H1 (cell line): ENCODE data around the gene ZNRF3. TPM values are rescaled to one million over a fixed set of nuclear protein-coding genes. Genes with fewer than 3 reads are reported as not detected.

ENCODE experiments used
- CTCF ChIA-PET: fragments of 300-600 bp; sonication (Branson Sonifier 250); formaldehyde crosslinking; loops from one replicate; lab custom pipeline; 2021; ENCODE audit not compliant: partially characterized antibody; lab: Charles Lee
- POLR2A ChIA-PET: fragments of 300-600 bp; sonication (Branson Sonifier 250); formaldehyde crosslinking; loops from one replicate; lab custom pipeline; 2021; ENCODE audit warnings: inconsistent platforms; ENCODE audit not compliant: partially characterized antibody; lab: Charles Lee
- DNase-seq, 2 experiments: peaks; one replicate each; pipeline versions ENCODE4 v3.0.0 to v3.0.0-alpha.2; 2010 to 2022; ENCODE audit warnings: low spot score in 2 of 2, low read depth in 1 of 2, mixed read lengths in 1 of 2
- FAIRE-seq: peaks from 2 replicates; lab custom pipeline; 2011; peaks lifted over from hg19 to GRCh38; lab: Jason Lieb, UNC
- H2AFZ ChIP-seq: 2 replicates; pipeline ENCODE4 v1.8.1; 2012; ENCODE audit warnings: low read length, inconsistent platforms
- H2AK5ac ChIP-seq: 2 replicates; pipeline ENCODE4 v1.6.1; 2013; ENCODE audit warnings: low read depth, low read length
- H2BK120ac ChIP-seq: replicated peaks from 2 replicates; pipeline ENCODE3; 2013; ENCODE audit warnings: low read depth, low read length, inconsistent platforms
- H2BK12ac ChIP-seq: 2 replicates; pipeline ENCODE4 v1.6.1; 2013; ENCODE audit warnings: low read depth, low read length
- H2BK15ac ChIP-seq: 2 replicates; pipeline ENCODE4 v1.6.1; 2013; ENCODE audit warnings: low read length
- H2BK20ac ChIP-seq: 2 replicates; pipeline ENCODE4 v1.6.1; 2013; ENCODE audit warnings: low read length
- H2BK5ac ChIP-seq: 2 replicates; pipeline ENCODE4 v1.6.1; 2013; ENCODE audit warnings: low read depth, low read length
- H3K14ac ChIP-seq: 2 replicates; pipeline ENCODE4 v1.6.1; 2013; ENCODE audit warnings: inconsistent platforms; ENCODE audit not compliant: insufficient read length
- H3K18ac ChIP-seq: 2 replicates; pipeline ENCODE4 v1.6.1; 2013; ENCODE audit warnings: low read length; ENCODE audit errors: extremely low read depth
- H3K23ac ChIP-seq: 2 replicates; pipeline ENCODE4 v1.6.1; 2013; ENCODE audit warnings: inconsistent platforms; ENCODE audit not compliant: insufficient read length
- H3K23me2 ChIP-seq: 2 replicates; pipeline ENCODE4 v1.6.1; 2013; ENCODE audit warnings: low read depth, low read length
- H3K27ac ChIP-seq: 2 replicates; pipeline ENCODE4 v1.6.1; 2011; ENCODE audit warnings: low read depth, low read length, inconsistent platforms
- H3K27me3 ChIP-seq, 4 experiments: replicated peaks in 1 of 4; 1 replicate in 1 of 4; 2 replicates in 3 of 4; pipeline versions ENCODE4 v1.6.1 to v1.8.1; 2011 to 2013; ENCODE audit warnings: low read length in 3 of 4, mild to moderate bottlenecking in 3 of 4, inconsistent platforms in 2 of 4, mixed read lengths in 2 of 4, moderate library complexity in 1 of 4; ENCODE audit not compliant: control insufficient read depth in 3 of 4, insufficient read depth in 3 of 4; ENCODE audit errors: extremely low read depth in 1 of 4
- H3K36me3 ChIP-seq, 4 experiments: 2 replicates each; pipeline versions ENCODE4 v1.6.1 to v1.8.1; 2011 to 2013; ENCODE audit warnings: mild to moderate bottlenecking in 4 of 4, low read length in 3 of 4, moderate library complexity in 2 of 4, control low read depth in 1 of 4, inconsistent platforms in 1 of 4; ENCODE audit not compliant: insufficient read depth in 4 of 4, control insufficient read depth in 2 of 4
- H3K4ac ChIP-seq: replicated peaks from 2 replicates; pipeline ENCODE3; 2013; ENCODE audit warnings: low read length, low read depth, mixed read lengths, inconsistent platforms; ENCODE audit not compliant: insufficient read length
- H3K4me1 ChIP-seq, 4 experiments: replicated peaks in 1 of 4; 1 replicate in 1 of 4; 2 replicates in 3 of 4; pipeline versions ENCODE4 v1.6.1 to v1.8.1; 2011 to 2013; ENCODE audit warnings: low read length in 3 of 4, inconsistent platforms in 2 of 4, mixed read lengths in 1 of 4; ENCODE audit not compliant: insufficient read depth in 4 of 4, control insufficient read depth in 3 of 4
- H3K4me2 ChIP-seq, 2 experiments: 2 replicates each; pipeline versions ENCODE4 v1.6.1 to v1.8.1; 2011 to 2013; ENCODE audit warnings: low read depth in 2 of 2, low read length in 2 of 2, control low read depth in 1 of 2, inconsistent platforms in 1 of 2, mild to moderate bottlenecking in 1 of 2; ENCODE audit not compliant: insufficient read depth in 1 of 2
- H3K4me3 ChIP-seq, 4 experiments: fragments of 200-600, 300-600 bp in 1 of 4; sonication (generic), shearing (Covaris generic), sonication (Bioruptor Twin) in 1 of 4; 2 replicates each; pipeline versions ENCODE4 v1.5.1 to v1.8.1; 2011 to 2016; ENCODE audit warnings: low read length in 4 of 4, low read depth in 3 of 4, control low read depth in 2 of 4, inconsistent platforms in 2 of 4, mild to moderate bottlenecking in 2 of 4, mixed read lengths in 1 of 4, moderate library complexity in 1 of 4; ENCODE audit not compliant: insufficient read depth in 2 of 4; ENCODE audit errors: extremely low read depth in 1 of 4
- H3K56ac ChIP-seq: replicated peaks from 2 replicates; pipeline ENCODE3; 2013; ENCODE audit warnings: low read depth, mild to moderate bottlenecking, mixed read lengths, low read length, inconsistent platforms; ENCODE audit not compliant: insufficient read length
- H3K79me1 ChIP-seq: 2 replicates; pipeline ENCODE4 v1.6.1; 2013; ENCODE audit warnings: low read depth, low read length, control low read depth
- H3K79me2 ChIP-seq, 2 experiments: 2 replicates each; pipeline versions ENCODE4 v1.6.1 to v1.8.1; 2012 to 2013; ENCODE audit warnings: low read length in 2 of 2, mild to moderate bottlenecking in 2 of 2, inconsistent platforms in 1 of 2; ENCODE audit not compliant: insufficient read depth in 2 of 2, control insufficient read depth in 1 of 2
- H3K9ac ChIP-seq, 4 experiments: replicated peaks in 1 of 4; 1 replicate in 1 of 4; 2 replicates in 3 of 4; pipeline versions ENCODE4 v1.6.1 to v1.8.1; 2011 to 2013; ENCODE audit warnings: low read depth in 3 of 4, low read length in 3 of 4, control low read depth in 2 of 4, mild to moderate bottlenecking in 2 of 4, moderate library complexity in 2 of 4, inconsistent platforms in 1 of 4; ENCODE audit errors: extremely low read depth in 1 of 4
- H3K9me3 ChIP-seq, 2 experiments: 2 replicates each; pipeline versions ENCODE4 v1.6.1 to v1.8.1; 2012 to 2013; ENCODE audit warnings: mild to moderate bottlenecking in 2 of 2, moderate library complexity in 2 of 2, control low read depth in 1 of 2, inconsistent platforms in 1 of 2, low read depth in 1 of 2, low read length in 1 of 2, mixed read lengths in 1 of 2; ENCODE audit not compliant: insufficient read depth in 2 of 2
- H4K20me1 ChIP-seq, 2 experiments: replicated peaks in 1 of 2; 2 replicates each; pipeline versions ENCODE3 to v1.8.1; 2011 to 2013; ENCODE audit warnings: inconsistent platforms in 2 of 2, low read length in 2 of 2, mild to moderate bottlenecking in 1 of 2; ENCODE audit not compliant: insufficient read depth in 2 of 2, control insufficient read depth in 1 of 2
- H4K5ac ChIP-seq: 2 replicates; pipeline ENCODE4 v1.6.1; 2013; ENCODE audit warnings: low read length, low read depth, mixed read lengths, inconsistent platforms; ENCODE audit not compliant: insufficient read length
- H4K8ac ChIP-seq: 2 replicates; pipeline ENCODE4 v1.8.0; 2013; ENCODE audit warnings: mild to moderate bottlenecking, moderate library complexity, low read length, inconsistent platforms; ENCODE audit not compliant: insufficient read depth; ENCODE audit errors: extremely low read depth
- H4K91ac ChIP-seq: replicated peaks from 2 replicates; pipeline ENCODE3; 2013; ENCODE audit warnings: low read length, mixed read lengths, inconsistent platforms; ENCODE audit not compliant: insufficient read length
- ASH2L ChIP-seq: fragments of 200-600, 300-600 bp; sonication (generic); IDR thresholded peaks from one replicate; pipeline ENCODE4 v1.7.1; 2017; ENCODE audit warnings: low read length
- ATF3 ChIP-seq: IDR thresholded peaks from 2 replicates; pipeline ENCODE4 v1.6.1; 2011; ENCODE audit warnings: low read depth, mild to moderate bottlenecking, low read length; ENCODE audit not compliant: insufficient read depth
- BRCA1 ChIP-seq: IDR thresholded peaks from 2 replicates; pipeline ENCODE4 v1.6.1; 2012; ENCODE audit warnings: low read depth, low read length, improper control_type of control experiment
- CEBPB ChIP-seq: IDR thresholded peaks from 2 replicates; pipeline ENCODE4 v1.6.1; 2012; ENCODE audit warnings: low read depth, low read length
- CTCF ChIP-seq, 3 experiments: IDR thresholded peaks; 1 replicate in 2 of 3; 2 replicates in 1 of 3; pipeline versions ENCODE4 v1.5.1 to v1.6.1; 2011; ENCODE audit warnings: low read length in 3 of 3, mild to moderate bottlenecking in 3 of 3, inconsistent platforms in 2 of 3, low read depth in 1 of 3, moderate library complexity in 1 of 3; ENCODE audit not compliant: insufficient read depth in 1 of 3; ENCODE audit errors: control extremely low read depth in 1 of 3
- HDAC2 ChIP-seq, 2 experiments: fragments of 300-600 bp in 1 of 2; sonication (generic) in 1 of 2; IDR thresholded peaks; 2 replicates each; pipeline ENCODE4 v1.6.1; 2011 to 2012; ENCODE audit warnings: low read depth in 2 of 2, low read length in 2 of 2, mild to moderate bottlenecking in 2 of 2, moderate library complexity in 2 of 2, borderline replicate concordance in 1 of 2, inconsistent platforms in 1 of 2
- SP4 ChIP-seq: IDR thresholded peaks from 2 replicates; pipeline ENCODE4 v1.6.1; 2012; ENCODE audit warnings: low read length, inconsistent platforms
- TAF1 ChIP-seq: IDR thresholded peaks from 2 replicates; pipeline ENCODE4 v1.6.1; 2011; ENCODE audit warnings: mild to moderate bottlenecking, low read depth, low read length
- WGBS, 2 experiments: shearing (Covaris generic) in 1 of 2; methylation state at CpG; one replicate each; pipeline versions ENCODE4 v1.1.6 to v1.1.7; 2013 to 2015; ENCODE audit warnings: low lambda C conversion rate in 2 of 2, mixed read lengths in 2 of 2, inconsistent platforms in 1 of 2, low coverage in 1 of 2, missing lambda C conversion rate in 1 of 2; ENCODE audit not compliant: insufficient replicate concordance in 2 of 2, insufficient coverage in 1 of 2, insufficient read length in 1 of 2; ENCODE audit errors: extremely low coverage in 1 of 2, missing lambda C conversion rate in 1 of 2; 5-methylcytosine and 5-hydroxymethylcytosine counted together
- polyA plus RNA-seq, 7 experiments: library from polyadenylated mRNA; depleted of rRNA in 3 of 7; stranded (reverse) in 5 of 7; unstranded in 2 of 7; fragments of >200 nt in 5 of 7; fragments of 200-250 nt in 2 of 7; gene quantifications; 1 replicate in 5 of 7; 2 replicates in 1 of 7; 4 replicates in 1 of 7; pipeline versions ENCODE4 v1.2.1 to v1.2.3, GENCODE V29; 2011 to 2013; ENCODE audit warnings: missing spikeins in 2 of 7, mixed read lengths in 2 of 7
- total RNA-seq: library from RNA; stranded (reverse); fragmentation: NEBNext Ultra II Directional; extraction: Animal tissue kit (Norgen Biotek cat#: 25700); gene quantifications from 2 replicates; pipeline ENCODE4 v1.2.1, GENCODE V29; 2021

Gene ZNRF3
- total and polyA plus RNA-seq, 2 of the 8 experiments (the other 6 are each of a cell fraction or from before 2014, with no cell fraction given): 14.1 to 21.7 TPM

GRCh38 chr22:28988457-28988856 is 105.1 kb downstream of the ZNRF3 start:
- 72% methylated on average over 4 of the region's 4 CpGs; no CpG with 5 or more reads in 1 of the 2 experiments for WGBS, 2 experiments
- Histone ChIP-seq H3K14ac (no peak overlapping the region), H3K4me2 (peak overlapping the region; percentile 49 to 56; a peak in 3 of 4 replicates), H3K36me3 (peaks cover 0 to 16% (median 0%) of the 10 kb centered on the region in 4 experiments; a peak in 2 of 8 replicates), H3K4me3 (no peak overlapping the region; a peak in 2 of 8 replicates), H2BK5ac (peak overlapping the region; percentile 45), H4K20me1 (no peaks in the 10 kb centered on the region), H3K56ac (no peak overlapping the region), H2AFZ (no peak overlapping the region), H3K23me2 (no peaks in the 10 kb centered on the region), H2BK20ac (peak overlapping the region; percentile 1; the same call in 1 of the 2 replicates), H2BK12ac (peak overlapping the region; percentile 56), H3K4ac (peak overlapping the region; percentile 28), H3K27me3 (no peaks in the 10 kb centered on the region), H4K5ac (peak overlapping the region; percentile 57), H2BK15ac (no peak overlapping the region), H4K8ac (no peak overlapping the region), H3K18ac (peak overlapping the region; percentile 78), H3K9ac (no peak overlapping the region), H3K23ac (no peak overlapping the region), H2AK5ac (peak overlapping the region; percentile 9; the same call in 1 of the 2 replicates), H3K4me1 (peaks cover 8 to 29% (median 24%) of the 10 kb centered on the region in 4 experiments), H2BK120ac (peak overlapping the region; percentile 26), H3K79me1 (peaks cover 4% of the 10 kb centered on the region; the same call in 1 of the 2 replicates), H3K27ac (peak overlapping the region; percentile 32; the same call in 1 of the 2 replicates), H3K9me3 (0 out of 4 replicates have a peak, but pooled peaks cover 0 to 4% of the 10 kb centered on the region in 2 experiments), H4K91ac (peak overlapping the region; percentile 31), H3K79me2 (peaks cover 0 to 41% of the 10 kb centered on the region in 2 experiments; a peak in 3 of 4 replicates)
- TF ChIP-seq HDAC2 (IDR thresholded peaks at IDR 0.05; ENCODE audit: borderline replicate concordance in 1 of 2, low read depth in 2 of 2, low read length in 2 of 2): no peak
- no peak for TF ChIP-seq BRCA1
- TF ChIP-seq CTCF (IDR thresholded peaks at IDR 0.05; ENCODE audit: control extremely low read depth in 1 of 3, insufficient read depth in 1 of 3, low read depth in 1 of 3, low read length in 3 of 3): no peak
- no peak for TF ChIP-seq SP4
- TF ChIP-seq ASH2L: no peak
- no peak for TF ChIP-seq CEBPB
- TF ChIP-seq TAF1: no peak
- no peak for TF ChIP-seq ATF3
- ChIA-PET POLR2A (interaction anchor here (0.8 to 2.5 kb wide), 7 partner anchors 9 to 43 kb away, joined by 3 to 15 read pairs (median 3); no protein-coding TSS in a partner anchor), CTCF (interaction anchor here (1.2 kb wide), 1 partner anchor 50 kb away, joined by 4 read pairs; no protein-coding TSS in a partner anchor)
- DNase-seq (no peak), FAIRE-seq (no peak)
